Stimulated activated CD4-positive, alpha-beta T cell treated with anti-CD3 and anti-CD28 coated beads, TNF-alpha, amount 100 ng/mL, for 48 hours (primary cell): ENCODE results near the gene DNAJC3.
A peak's percentile ranks its signal among the peaks of the same experiment; 100 is the strongest.
"Not testable (repeated sequence)": the region's sequence is repeated elsewhere in the genome, so short reads cannot be mapped to it uniquely, and the experiment has no call there.

Experiments
- DNase-seq, 3 donors: peaks; one replicate each; pipeline ENCODE4 v3.0.0-alpha.2; 2020; ENCODE audit warnings: low read depth in 3 of 3

The DNAJC3 gene

GRCh38 chr13:95781016-95781415, 104.1 kb downstream of the DNAJC3 start:
- no peak for DNase-seq

GRCh38 chr13:95781940-95782339, 105.0 kb downstream of the DNAJC3 start:
- DNase-seq: not testable (repeated sequence)

- DNase-seq: no peak
Observed at GRCh38 chr13:95783747-95784146, 106.8 kb downstream of the DNAJC3 start.

GRCh38 chr13:95784161-95784899, 107.4 kb downstream of the DNAJC3 start:
- DNase-seq: no peak

- no peak for DNase-seq
Observed at GRCh38 chr13:95784900-95785290, 108.0 kb downstream of the DNAJC3 start.

GRCh38 chr13:95787356-95788099, 110.6 kb downstream of the DNAJC3 start:
- DNase-seq: no peak

GRCh38 chr13:95788100-95788463, 111.1 kb downstream of the DNAJC3 start:
- DNase-seq: no peak

GRCh38 chr13:95789315-95789714, 112.4 kb downstream of the DNAJC3 start:
- not testable (repeated sequence) for DNase-seq

GRCh38 chr13:95791084-95791722, 114.3 kb downstream of the DNAJC3 start:
- DNase-seq: no peak

GRCh38 chr13:95793018-95793555, 116.1 kb downstream of the DNAJC3 start:
- no peak for DNase-seq

- DNase-seq: no peak
Observed at GRCh38 chr13:95793781-95794180, 116.8 kb downstream of the DNAJC3 start.

- no peak for DNase-seq
Observed at GRCh38 chr13:95797016-95797415, 120.1 kb downstream of the DNAJC3 start.

GRCh38 chr13:95800436-95800835, 123.5 kb downstream of the DNAJC3 start:
- no peak for DNase-seq

- no peak for DNase-seq
Observed at GRCh38 chr13:95801825-95802224, 124.9 kb downstream of the DNAJC3 start.

- DNase-seq: no peak
Observed at GRCh38 chr13:95805921-95806320, 129.0 kb downstream of the DNAJC3 start.

- DNase-seq: no peak
Observed at GRCh38 chr13:95809429-95809828, 132.5 kb downstream of the DNAJC3 start.

- no peak for DNase-seq
Observed at GRCh38 chr13:95813139-95813538, 136.2 kb downstream of the DNAJC3 start.

- no peak for DNase-seq
Observed at GRCh38 chr13:95814495-95814894, 137.6 kb downstream of the DNAJC3 start.

- no peak for DNase-seq
Observed at GRCh38 chr13:95822303-95822702, 145.4 kb downstream of the DNAJC3 start.

GRCh38 chr13:95833126-95833525, 156.2 kb downstream of the DNAJC3 start:
- no peak for DNase-seq

GRCh38 chr13:95833719-95834118, 156.8 kb downstream of the DNAJC3 start:
- no peak for DNase-seq

- peak; percentile 31 to 35 (median 32) for DNase-seq
Observed at GRCh38 chr13:95834134-95834765, 157.3 kb downstream of the DNAJC3 start.
